ENCODE results near the gene CACNA2D3.
"Not testable (repeated sequence)": the region's sequence is repeated elsewhere in the genome, so short reads cannot be mapped to it uniquely, and the experiment has no call there.

Gene CACNA2D3

GRCh38 chr3:54593653-54594052, 471.3 kb downstream of the CACNA2D3 start:
- no peak for DNase-seq

GRCh38 chr3:54596087-54596486, 473.7 kb downstream of the CACNA2D3 start:
- no peak for DNase-seq

DNA sequence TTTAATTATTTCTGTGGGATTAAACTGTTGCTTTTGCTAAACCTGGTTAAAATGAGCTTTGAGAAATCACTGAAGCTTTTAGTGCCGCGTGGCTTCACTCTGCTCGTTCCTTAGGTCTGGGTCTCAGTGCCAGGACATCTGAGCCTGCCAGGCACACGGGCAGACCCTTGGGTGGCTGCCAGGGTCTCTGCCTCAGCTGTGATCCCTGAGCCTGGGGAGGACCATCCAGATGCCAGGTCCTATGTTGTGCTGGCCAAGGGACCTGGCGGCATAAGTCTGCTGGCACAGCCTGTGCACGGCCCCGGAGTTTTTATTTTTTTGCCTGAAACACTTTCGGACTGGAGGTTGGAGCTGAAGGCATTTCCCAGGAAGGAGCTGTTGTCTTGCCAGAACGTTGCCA, 477.4 kb downstream of the CACNA2D3 start:
- no peak for DNase-seq

DNA sequence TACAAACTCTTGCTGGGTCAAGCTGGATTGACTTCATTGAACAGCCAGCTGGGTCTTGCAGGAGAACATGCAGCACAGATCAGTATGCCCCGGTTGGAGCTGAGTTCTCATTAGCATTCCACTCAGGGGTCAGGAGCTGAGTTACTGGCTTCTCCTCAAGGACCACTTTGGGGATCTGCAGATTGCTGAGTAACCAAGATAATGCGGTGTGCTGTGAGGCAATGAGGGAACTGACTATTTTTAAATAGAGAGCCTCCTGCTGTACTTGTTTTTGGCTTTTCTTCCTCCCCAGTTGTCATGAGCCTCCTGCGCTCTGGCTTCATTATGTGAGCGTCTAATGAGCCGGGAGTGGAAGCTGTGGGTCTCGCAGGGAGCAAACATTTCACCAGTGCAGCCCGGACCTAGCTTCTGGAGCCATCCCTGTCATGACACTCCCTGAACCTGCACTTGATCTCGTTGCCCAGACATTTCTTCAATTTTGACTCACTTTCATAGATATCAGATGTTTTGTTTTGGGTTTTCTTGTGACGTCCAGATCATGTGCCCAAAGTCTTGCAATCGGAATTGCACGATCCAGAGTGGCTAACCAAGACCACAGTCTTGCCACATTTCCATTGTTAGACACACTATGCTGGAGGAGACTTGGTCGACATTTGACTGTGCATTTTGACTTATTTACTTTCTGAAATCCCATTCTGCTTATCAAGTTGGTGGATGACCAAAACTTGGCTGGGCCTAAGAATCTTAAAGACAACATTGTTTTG, 478.3 kb downstream of the CACNA2D3 start:
- DNase-seq, result no peak

- DNase-seq, result no peak
Observed at GRCh38 chr3:54604495-54604894, 482.1 kb downstream of the CACNA2D3 start.

GRCh38 chr3:54608041-54608440, 485.7 kb downstream of the CACNA2D3 start:
- DNase-seq, result no peak

DNA sequence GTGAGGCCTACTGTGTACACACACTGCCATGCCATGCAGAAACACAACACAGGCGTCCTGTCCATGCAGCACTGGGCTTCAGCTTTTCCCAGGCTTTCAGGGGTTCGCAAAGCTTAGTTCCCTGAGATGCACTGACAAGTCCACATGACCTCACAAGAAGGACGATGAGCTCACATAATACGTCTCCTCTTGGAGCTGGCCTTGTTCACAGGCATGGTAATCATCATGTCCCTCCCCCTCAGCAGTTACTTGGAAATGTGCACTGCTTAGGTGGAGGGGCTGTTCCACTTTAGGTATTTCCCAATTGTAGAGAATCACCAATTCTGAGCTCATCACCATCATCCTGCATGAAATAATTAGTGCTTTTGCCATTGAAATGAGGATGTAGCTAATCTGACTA, 496.7 kb downstream of the CACNA2D3 start:
- DNase-seq, result no peak

DNA sequence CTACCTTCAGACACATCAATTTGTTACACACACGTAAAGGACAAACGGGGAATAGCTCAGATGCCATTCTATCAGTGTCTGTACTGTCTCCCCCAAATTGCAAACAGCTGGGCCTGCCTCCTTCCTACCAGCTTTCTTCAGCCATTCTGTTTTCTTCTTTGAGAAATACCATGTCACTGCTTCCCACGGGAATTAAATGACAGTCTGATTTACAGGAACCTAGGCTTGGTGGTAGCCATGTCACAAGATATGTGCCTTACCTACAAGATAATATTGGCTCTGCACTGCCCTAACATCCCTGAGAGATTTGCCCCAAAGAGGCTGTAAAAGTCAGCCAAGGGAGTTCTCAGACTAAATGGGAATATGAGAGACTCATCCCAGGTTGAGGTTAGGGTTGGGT, 497.2 kb downstream of the CACNA2D3 start:
- DNase-seq, result no peak

DNA sequence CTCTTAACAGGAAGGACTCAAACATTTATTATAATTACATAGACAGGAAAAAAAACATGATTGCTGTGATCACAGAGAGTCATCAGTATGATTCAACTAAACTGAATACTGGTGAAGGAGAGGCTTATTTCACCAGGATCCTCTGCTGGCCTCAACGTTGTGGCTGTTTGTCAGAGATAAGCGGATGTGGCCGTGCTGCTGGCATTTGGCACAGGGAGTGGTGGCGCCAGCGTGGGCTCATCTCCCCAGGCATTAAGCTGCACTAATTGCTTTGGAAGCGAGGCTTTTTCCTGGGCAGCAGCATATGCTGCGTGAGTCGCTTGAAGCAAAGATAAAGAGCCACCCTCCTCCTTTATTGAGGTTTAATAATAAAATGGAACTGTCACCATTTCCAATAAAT, 498.8 kb downstream of the CACNA2D3 start:
- DNase-seq, result no peak

GRCh38 chr3:54622678-54623077, 500.3 kb downstream of the CACNA2D3 start:
- DNase-seq, result no peak

DNA sequence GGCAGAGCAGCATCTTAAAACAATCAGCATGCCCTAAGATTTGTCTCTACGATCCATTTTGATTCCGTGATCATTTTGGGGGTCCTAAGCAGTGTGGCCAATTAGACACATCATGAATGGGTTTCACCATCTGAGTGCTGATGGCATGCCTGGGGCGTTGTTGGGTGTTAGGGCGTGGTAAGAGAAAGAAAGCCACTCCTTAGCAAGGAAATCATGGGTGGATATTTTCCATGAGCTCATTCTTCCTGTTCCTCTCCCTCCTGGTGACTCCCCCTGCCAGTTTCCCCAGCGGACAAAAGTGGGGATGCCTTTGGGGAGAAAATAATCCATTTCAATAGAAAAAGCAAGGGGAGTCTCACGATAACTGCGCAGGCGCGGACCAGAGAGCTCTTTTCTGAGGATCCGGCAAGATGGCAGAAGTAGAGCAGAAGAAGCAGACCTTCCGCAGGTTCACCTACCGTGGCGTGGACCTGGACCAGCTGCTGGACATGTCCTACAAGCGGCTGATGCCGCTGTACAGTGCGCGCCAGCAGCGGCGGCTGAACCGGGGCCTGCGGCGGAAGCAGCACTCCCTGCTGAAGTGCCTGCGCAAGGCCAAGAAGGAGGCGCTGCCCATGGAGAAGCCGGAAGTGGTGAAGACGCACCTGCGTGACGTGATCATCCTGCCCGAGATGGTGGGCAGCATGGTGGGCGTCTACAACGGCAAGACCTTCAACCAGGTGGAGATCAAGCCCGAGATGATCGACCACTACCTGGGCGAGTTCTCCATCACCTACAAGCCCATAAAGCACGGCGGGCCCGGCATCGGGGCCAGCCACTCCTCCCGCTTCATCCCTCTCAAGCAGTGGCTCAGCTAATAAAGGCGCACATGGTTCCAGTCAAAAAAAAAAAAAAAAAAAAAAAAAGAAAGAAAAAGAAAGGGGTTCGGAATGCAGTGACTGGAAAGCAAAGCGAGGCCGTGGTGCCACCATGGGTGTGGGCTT, 503.7 kb downstream of the CACNA2D3 start:
- no peak for DNase-seq

GRCh38 chr3:54628888-54629441, 506.6 kb downstream of the CACNA2D3 start:
- no peak for DNase-seq

DNA sequence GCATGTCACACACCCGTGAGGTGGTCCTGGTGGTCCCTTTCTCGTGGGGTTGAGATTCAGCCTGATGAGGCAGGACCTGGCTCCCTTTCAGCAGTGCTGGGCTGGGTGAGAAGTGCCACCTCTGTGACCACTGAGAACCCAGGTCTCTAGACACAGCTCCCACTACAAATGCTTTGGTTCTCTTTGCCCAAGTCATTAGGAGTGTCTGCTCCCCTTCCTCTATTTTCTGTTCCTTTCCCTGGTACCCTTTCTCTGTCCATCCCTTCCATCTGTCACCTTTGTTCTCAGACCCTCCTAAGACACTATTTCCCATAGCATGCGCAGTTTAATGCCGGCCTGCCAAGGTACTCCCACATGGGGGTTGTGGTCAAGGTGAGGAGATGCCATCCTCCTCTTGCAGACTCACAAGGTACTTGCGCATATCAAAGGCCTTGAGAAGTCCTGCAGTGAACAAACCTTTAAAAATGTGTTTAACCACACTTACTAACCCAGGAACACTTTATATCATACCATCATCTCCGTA, 507.8 kb downstream of the CACNA2D3 start:
- DNase-seq, result no peak

DNA sequence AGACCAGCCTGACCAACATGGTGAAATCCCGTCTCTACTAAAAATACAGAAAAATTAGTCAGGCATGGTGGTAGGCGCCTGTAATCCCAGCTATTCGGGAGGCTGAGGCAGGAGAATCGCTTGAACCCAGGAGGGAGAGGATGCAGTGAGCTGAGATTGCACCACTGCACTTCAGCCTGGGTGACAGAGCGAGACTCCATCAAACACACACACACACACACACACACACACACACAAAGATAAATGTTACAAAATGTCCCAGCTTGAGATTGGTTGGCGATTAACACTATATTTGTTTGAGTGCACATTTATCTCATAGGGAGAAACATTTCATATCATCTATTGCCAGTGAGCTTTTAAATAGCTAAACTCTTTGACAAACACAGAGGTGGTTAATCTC, 508.6 kb downstream of the CACNA2D3 start:
- DNase-seq, result not testable (repeated sequence)

DNA sequence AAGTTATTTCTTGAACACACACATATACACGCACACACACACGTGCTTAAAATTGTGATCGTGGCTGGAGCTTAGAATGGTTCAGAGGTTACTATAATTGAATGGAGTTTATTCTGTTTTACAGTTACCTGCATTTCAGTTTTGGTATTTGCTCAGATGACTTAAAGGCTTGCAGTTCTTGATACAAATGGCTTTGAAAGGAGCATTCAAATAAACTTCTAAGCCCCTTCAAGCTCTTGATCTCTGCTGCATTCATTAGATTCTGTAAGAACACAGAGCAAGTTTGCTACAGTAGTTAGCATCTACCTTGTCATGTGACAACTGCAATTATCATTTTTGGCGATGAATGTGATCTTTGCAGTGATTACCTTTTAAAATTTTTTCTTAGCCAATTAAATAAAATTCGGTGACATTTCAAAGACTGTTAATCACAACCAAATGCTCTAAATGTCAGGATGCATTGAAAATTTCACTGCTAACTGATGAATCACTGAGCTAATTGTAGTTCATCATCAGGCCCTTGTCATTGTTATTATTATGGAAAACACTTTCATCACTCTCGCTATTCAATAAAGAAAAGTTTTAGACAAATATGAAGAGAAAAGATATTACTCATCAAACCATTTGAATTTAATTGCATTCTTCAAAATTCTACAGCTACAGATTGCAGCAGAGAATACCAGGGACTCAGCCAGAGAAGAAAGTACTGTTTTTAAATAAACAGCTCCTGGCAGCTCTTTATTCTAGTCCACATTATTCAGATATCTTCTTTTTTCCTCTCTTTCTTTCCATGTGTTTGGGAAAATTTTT, 509.4 kb downstream of the CACNA2D3 start:
- no peak for DNase-seq

GRCh38 chr3:54632326-54632665, 509.9 kb downstream of the CACNA2D3 start:
- no peak for DNase-seq

DNA sequence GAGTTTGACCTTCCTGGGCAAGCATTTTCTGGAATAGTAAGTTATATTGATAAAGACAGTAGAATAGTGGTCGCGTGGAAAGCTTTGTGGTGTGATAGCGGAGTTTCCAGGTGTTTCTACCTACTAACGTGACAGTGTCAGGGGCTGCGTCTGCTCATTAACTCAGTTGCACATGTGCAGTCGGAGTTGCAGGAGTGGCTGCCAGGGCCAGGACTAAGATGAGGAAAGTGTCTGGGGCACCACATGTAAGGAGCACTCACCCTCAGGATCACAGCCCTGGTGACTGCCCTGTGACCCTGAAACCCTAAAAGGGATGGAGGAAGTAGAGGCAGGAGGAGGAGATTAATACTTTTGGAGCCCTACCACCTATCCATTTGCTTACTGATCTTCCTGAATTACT, 510.5 kb downstream of the CACNA2D3 start:
- DNase-seq, result no peak

DNA sequence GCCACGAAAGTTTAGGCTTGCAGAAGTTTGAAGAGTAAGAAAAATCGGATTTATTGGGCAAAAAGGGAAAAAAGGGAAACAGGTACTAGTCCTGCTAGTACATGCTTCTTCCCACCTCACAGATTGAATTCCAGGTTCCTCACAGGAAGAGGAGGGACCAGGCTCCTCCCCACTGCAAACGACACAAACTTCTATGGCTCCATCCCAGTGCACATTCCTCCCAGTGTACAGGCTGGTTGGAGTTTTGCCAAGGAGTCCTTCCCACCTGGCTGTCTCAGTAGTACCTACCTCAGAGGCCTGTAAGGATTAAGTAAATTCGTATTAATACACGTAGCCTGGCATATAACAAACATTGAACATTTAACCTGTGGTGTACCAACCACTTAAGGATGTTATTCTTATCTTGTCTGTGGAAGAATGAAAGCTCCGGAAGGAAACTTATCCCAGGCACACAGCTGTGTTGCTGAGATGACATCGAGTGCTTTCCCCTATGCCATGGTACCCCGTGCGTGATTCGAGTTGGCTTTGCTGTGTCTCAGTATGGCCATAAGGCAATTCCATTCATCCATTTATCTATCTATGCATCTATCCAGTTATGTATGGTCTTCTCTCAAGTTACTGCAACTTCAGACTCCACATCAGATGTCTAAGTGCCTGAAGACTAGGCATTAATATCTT, 511.2 kb downstream of the CACNA2D3 start:
- DNase-seq, result no peak

DNA sequence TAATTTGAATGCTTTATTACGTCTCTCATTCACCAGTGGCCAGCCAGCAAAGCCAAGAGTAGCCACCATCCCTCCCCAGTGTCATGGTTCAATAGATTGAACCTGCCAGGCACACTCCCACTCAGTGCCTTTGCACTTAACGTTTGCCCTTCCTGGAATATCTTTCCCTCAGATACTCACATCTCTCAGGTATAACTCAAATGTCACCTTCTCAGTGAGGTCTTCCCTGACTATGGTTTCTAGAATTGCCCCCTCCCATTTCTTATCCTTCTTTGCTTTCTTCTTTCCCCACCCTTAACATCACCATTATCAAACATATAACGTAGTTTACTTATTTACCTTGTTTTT, 511.7 kb downstream of the CACNA2D3 start:
- no peak for DNase-seq

DNA sequence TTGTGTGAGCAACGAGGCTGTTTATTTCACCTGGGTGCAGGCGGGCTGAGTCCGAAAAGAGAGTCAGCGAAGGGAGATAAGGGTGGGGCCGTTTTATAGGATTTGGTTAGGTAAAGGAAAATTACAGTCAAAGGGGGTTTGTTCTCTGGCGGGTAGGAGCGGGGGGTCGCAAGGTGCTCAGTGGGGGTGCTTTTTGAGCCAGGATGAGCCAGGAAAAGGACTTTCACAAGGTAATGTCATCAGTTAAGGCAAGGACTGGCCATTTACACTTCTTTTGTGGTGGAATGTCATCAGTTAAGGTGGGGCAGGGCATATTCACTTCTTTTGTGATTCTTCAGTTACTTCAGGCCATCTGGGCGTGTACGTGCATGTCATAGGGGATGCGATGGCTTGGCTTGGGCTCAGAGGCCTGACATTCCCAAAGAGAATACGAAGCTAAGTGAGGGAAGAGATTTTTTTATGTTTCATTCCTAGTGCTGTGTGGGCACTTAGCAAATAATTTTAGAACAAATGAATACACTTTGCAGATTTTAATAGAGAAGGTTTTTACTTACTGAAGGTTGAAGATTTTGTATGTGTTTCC, 517.5 kb downstream of the CACNA2D3 start:
- not testable (repeated sequence) for DNase-seq

- DNase-seq, result no peak
Observed at GRCh38 chr3:54641226-54642014, 519.1 kb downstream of the CACNA2D3 start.
